ENCODE data around the gene PIAS3. TPM values are rescaled to one million over a fixed set of nuclear protein-coding genes. Genes with fewer than 3 reads are reported as not detected.
"Not testable (repeated sequence)": the region's sequence is repeated elsewhere in the genome, so short reads cannot be mapped to it uniquely, and the experiment has no call there.

The PIAS3 gene
- total RNA-seq, 2 experiments from 2014 or later: 20.0 to 22.0 TPM

GRCh38 chr1:145849356-145850160, 9.3 kb downstream of the PIAS3 start:
- H3K27me3 Mint-ChIP-seq: no peaks in the 10 kb centered on the region
- H3K36me3 Mint-ChIP-seq (ENCODE audit: low read depth): peaks cover 15% of the 10 kb centered on the region
- no peak overlapping the region for H3K27ac Mint-ChIP-seq
- CTCF ChIA-PET: interaction anchor here (0.8 to 7.2 kb wide), 9 partner anchors 10 to 159 kb away, joined by 3 to 168 read pairs (median 5); partner anchors contain the start of genes PIAS3, POLR3C and RNF115
- intact Hi-C loops (cut with DNase I, micrococcal nuclease): loop anchor here in 1 of 2 experiments (5.0 kb wide), 2 partner anchors 43 to 63 kb away; partner anchors contain the start of gene ITGA10
- POLR2A ChIA-PET: no interaction called here
- no peak overlapping the region for H3K4me3 Mint-ChIP-seq
- DNase-seq (peak; percentile 23), ATAC-seq (no peak)
- peaks cover 7% of the 10 kb centered on the region for H3K4me1 Mint-ChIP-seq
- no peaks in the 10 kb centered on the region for H3K9me3 Mint-ChIP-seq (ENCODE audit: low read depth)

GRCh38 chr1:145847827-145848226, 11.1 kb downstream of the PIAS3 start:
- H3K4me1 Mint-ChIP-seq: peaks cover 7% of the 10 kb centered on the region
- DNase-seq: peak; percentile 22
- H3K27ac Mint-ChIP-seq: peak overlapping the region; percentile 30
- ChIA-PET CTCF (interaction anchor here (0.5 to 7.2 kb wide), 13 partner anchors 11 to 173 kb away, joined by 3 to 168 read pairs (median 4); partner anchors contain the start of genes PIAS3, POLR3C and RNF115), POLR2A (interaction anchor here (4.5 kb wide), 1 partner anchor 11 kb away, joined by 21 read pairs; the partner anchor contains the start of gene PIAS3)
- peaks cover 15% of the 10 kb centered on the region for H3K36me3 Mint-ChIP-seq (ENCODE audit: low read depth)
- H3K4me3 Mint-ChIP-seq: no peak overlapping the region
- H3K27me3 Mint-ChIP-seq: no peaks in the 10 kb centered on the region
- no peak for ATAC-seq
- H3K9me3 Mint-ChIP-seq (ENCODE audit: low read depth): no peaks in the 10 kb centered on the region
- intact Hi-C loops (cut with DNase I, micrococcal nuclease): loop anchor here in 1 of 2 experiments (5.0 kb wide), 2 partner anchors 44 to 64 kb away; partner anchors contain the start of gene ITGA10

- H3K36me3 Mint-ChIP-seq (ENCODE audit: low read depth): peaks cover 20% of the 10 kb centered on the region
- no peak overlapping the region for H3K27ac Mint-ChIP-seq
- H3K9me3 Mint-ChIP-seq (ENCODE audit: low read depth): no peaks in the 10 kb centered on the region
- no peaks in the 10 kb centered on the region for H3K27me3 Mint-ChIP-seq
- peaks cover 7% of the 10 kb centered on the region for H3K4me1 Mint-ChIP-seq
- ChIA-PET POLR2A (interaction anchor here (1.1 to 4.5 kb wide), 2 partner anchors 13 to 172 kb away, joined by 3 to 21 read pairs; partner anchors contain the start of gene PIAS3), CTCF (interaction anchor here (0.6 to 7.2 kb wide), 31 partner anchors 10 to 193 kb away, joined by 3 to 168 read pairs (median 6); partner anchors contain the start of genes ANKRD34A, ANKRD35, ITGA10 and PIAS3)
- intact Hi-C loops (cut with DNase I, micrococcal nuclease): loop anchor here in 1 of 2 experiments (5.0 kb wide), 2 partner anchors 46 to 66 kb away; partner anchors contain the start of gene ITGA10
- ATAC-seq (peak; percentile 58), DNase-seq (peak; percentile 56)
- H3K4me3 Mint-ChIP-seq: no peak overlapping the region
These were observed 12.7 kb downstream of the PIAS3 start for GRCh38 chr1:145846201-145846612.

GRCh38 chr1:145845514-145846161, 13.2 kb downstream of the PIAS3 start, which contains the start of gene NUDT17:
Gene NUDT17, plus strand, starts transcription at chr1:145845630. Its CDS starts 11 bp downstream, at chr1:145845641.
- peak; percentile 89 for DNase-seq
- POLR2A ChIA-PET: interaction anchor here (0.6 to 4.5 kb wide), 8 partner anchors 14 to 190 kb away, joined by 3 to 21 read pairs (median 4); partner anchors contain the start of genes ANKRD34A, PIAS3, POLR3C and POLR3GL
- no peaks in the 10 kb centered on the region for H3K27me3 Mint-ChIP-seq
- H3K27ac Mint-ChIP-seq: no peak within 1 kb of the TSS
- peak; percentile 75 for ATAC-seq
- H3K9me3 Mint-ChIP-seq (ENCODE audit: low read depth): no peaks in the 10 kb centered on the region
- peaks cover 20% of the 10 kb centered on the region for H3K36me3 Mint-ChIP-seq (ENCODE audit: low read depth)
- intact Hi-C loops (cut with DNase I, micrococcal nuclease): loop anchor here (1.0 to 5.0 kb wide), 8 partner anchors 14 to 168 kb away; partner anchors contain the start of genes ITGA10 (in 2 of the 2), ANKRD35 (in 1 of the 2) and PIAS3 (in 1 of the 2)
- CTCF ChIA-PET: interaction anchor here (0.6 to 7.2 kb wide), 42 partner anchors 11 to 203 kb away, joined by 3 to 168 read pairs (median 6); partner anchors contain the start of genes ANKRD34A, ANKRD35, ITGA10 and LIX1L
- peaks cover 7% of the 10 kb centered on the region for H3K4me1 Mint-ChIP-seq
- H3K4me3 Mint-ChIP-seq: no peak within 1 kb of the TSS

GRCh38 chr1:145845144-145845513, 13.8 kb downstream of the PIAS3 start:
- peak; percentile 59 for ATAC-seq
- peaks cover 17% of the 10 kb centered on the region for H3K36me3 Mint-ChIP-seq (ENCODE audit: low read depth)
- H3K4me1 Mint-ChIP-seq: peaks cover 7% of the 10 kb centered on the region
- no peak for DNase-seq
- intact Hi-C loops (cut with DNase I, micrococcal nuclease): loop anchor here (1.0 to 5.0 kb wide), 8 partner anchors 14 to 168 kb away; partner anchors contain the start of genes ITGA10 (in 2 of the 2), ANKRD35 (in 1 of the 2) and PIAS3 (in 1 of the 2)
- CTCF ChIA-PET: interaction anchor here (0.6 to 7.2 kb wide), 43 partner anchors 10 to 204 kb away, joined by 3 to 168 read pairs (median 6); partner anchors contain the start of genes ANKRD34A, ANKRD35, ITGA10 and LIX1L
- no peak overlapping the region for H3K4me3 Mint-ChIP-seq
- H3K9me3 Mint-ChIP-seq (ENCODE audit: low read depth): no peaks in the 10 kb centered on the region
- no peak overlapping the region for H3K27ac Mint-ChIP-seq
- POLR2A ChIA-PET: interaction anchor here (0.6 to 4.5 kb wide), 8 partner anchors 14 to 190 kb away, joined by 3 to 21 read pairs (median 4); partner anchors contain the start of genes ANKRD34A, PIAS3, POLR3C and POLR3GL
- no peaks in the 10 kb centered on the region for H3K27me3 Mint-ChIP-seq

- no peaks in the 10 kb centered on the region for H3K27me3 Mint-ChIP-seq
- no peak for DNase-seq
- peaks cover 22% of the 10 kb centered on the region for H3K36me3 Mint-ChIP-seq (ENCODE audit: low read depth)
- no peak overlapping the region for H3K27ac Mint-ChIP-seq
- POLR2A ChIA-PET: no interaction called here
- intact Hi-C loops (cut with DNase I, micrococcal nuclease): loop anchor here in 1 of 2 experiments (1.0 kb wide), 1 partner anchor 165 kb away; no protein-coding TSS in a partner anchor
- no peak for ATAC-seq
- no peak overlapping the region for H3K4me3 Mint-ChIP-seq
- peaks cover 7% of the 10 kb centered on the region for H3K4me1 Mint-ChIP-seq
- H3K9me3 Mint-ChIP-seq (ENCODE audit: low read depth): no peaks in the 10 kb centered on the region
- CTCF ChIA-PET: interaction anchor here (1.8 to 7.2 kb wide), 5 partner anchors 17 to 136 kb away, joined by 5 to 168 read pairs (median 44); partner anchors contain the start of genes ANKRD35, ITGA10 and PIAS3
These were observed 15.8 kb downstream of the PIAS3 start for GRCh38 chr1:145843031-145843430.

GRCh38 chr1:145837656-145838055, 21.2 kb downstream of the PIAS3 start:
- peaks cover 4% of the 10 kb centered on the region for H3K4me1 Mint-ChIP-seq
- H3K36me3 Mint-ChIP-seq (ENCODE audit: low read depth): peaks cover 52% of the 10 kb centered on the region
- no peak overlapping the region for H3K27ac Mint-ChIP-seq
- ChIA-PET CTCF (interaction anchor here (0.6 to 1.3 kb wide), 3 partner anchors 9 to 81 kb away, joined by 3 to 6 read pairs (median 4); no protein-coding TSS in a partner anchor), POLR2A (no interaction called here)
- H3K4me3 Mint-ChIP-seq: no peak overlapping the region
- DNase-seq (no peak), ATAC-seq (peak; percentile 53)
- intact Hi-C loops (cut with DNase I, micrococcal nuclease): no loop called here
- no peaks in the 10 kb centered on the region for H3K27me3 Mint-ChIP-seq
- no peaks in the 10 kb centered on the region for H3K9me3 Mint-ChIP-seq (ENCODE audit: low read depth)

- intact Hi-C loops (cut with DNase I, micrococcal nuclease); H3K27ac Mint-ChIP-seq; ATAC-seq; POLR2A ChIA-PET; H3K4me3 Mint-ChIP-seq; H3K9me3 Mint-ChIP-seq (ENCODE audit: low read depth); DNase-seq; H3K27me3 Mint-ChIP-seq: not testable (repeated sequence)
- H3K4me1 Mint-ChIP-seq: peaks cover 35% of the 10 kb centered on the region
- CTCF ChIA-PET: interaction anchor here (0.9 to 8.1 kb wide), 2 partner anchors 16 to 45 kb away, joined by 4 to 98 read pairs; partner anchors contain the start of gene NUDT17
- H3K36me3 Mint-ChIP-seq (ENCODE audit: low read depth): peaks cover 69% of the 10 kb centered on the region
These were observed 28.1 kb downstream of the PIAS3 start for GRCh38 chr1:145830810-145831209.

- POLR2A ChIA-PET: interaction anchor here (0.6 to 1.5 kb wide), 7 partner anchors 8 to 210 kb away, joined by 3 to 6 read pairs (median 5); partner anchors contain the start of genes NUDT17, PIAS3 and RBM8A
- intact Hi-C loops (cut with DNase I, micrococcal nuclease): loop anchor here in 1 of 2 experiments (2.0 to 10.0 kb wide), 3 partner anchors 30 to 84 kb away; partner anchors contain the start of gene PIAS3
- ATAC-seq (peak; percentile 78), DNase-seq (peak; percentile 41)
- peak overlapping the region; percentile 34 for H3K4me3 Mint-ChIP-seq
- H3K36me3 Mint-ChIP-seq (ENCODE audit: low read depth): peaks cover 62% of the 10 kb centered on the region
- CTCF ChIA-PET: interaction anchor here (0.7 to 8.1 kb wide), 6 partner anchors 10 to 149 kb away, joined by 3 to 98 read pairs (median 4); partner anchors contain the start of genes NUDT17 and PIAS3
- peak overlapping the region; percentile 96 for H3K27ac Mint-ChIP-seq
- peaks cover 43% of the 10 kb centered on the region for H3K4me1 Mint-ChIP-seq
- H3K27me3 Mint-ChIP-seq: no peaks in the 10 kb centered on the region
- no peaks in the 10 kb centered on the region for H3K9me3 Mint-ChIP-seq (ENCODE audit: low read depth)
These were observed 30.4 kb downstream of the PIAS3 start for GRCh38 chr1:145828367-145829026.

Measured in activated CD4-positive, alpha-beta T cell treated with anti-CD3 and anti-CD28 coated beads for 36 hours (primary cell).